Esophagus squamous epithelium (tissue), 5 donors: ENCODE data around the gene RUVBL1. TPM values are rescaled to one million over a fixed set of nuclear protein-coding genes. Genes with fewer than 3 reads are reported as not detected.
A peak's percentile ranks its signal among the peaks of the same experiment; 100 is the strongest.

Source experiments
- DNase-seq: peaks from one replicate; lab custom pipeline; 2025; lab: John Stamatoyannopoulos, UW
- H3K27ac ChIP-seq, 4 donors: fragments of 200-600 bp; sonication (generic); one replicate each; pipeline ENCODE4 v1.5.1; 2016 to 2019; ENCODE audit warnings: mild to moderate bottlenecking in 1 of 4
- H3K27me3 ChIP-seq, 4 donors: fragments of 200-600 bp; sonication (generic); 1 replicate in 3 of 4; 2 replicates in 1 of 4; pipeline versions ENCODE4 v1.5.1 to v1.6.0; 2017 to 2021; ENCODE audit warnings: antibody characterized with exemption in 1 of 4
- H3K36me3 ChIP-seq, 3 donors: fragments of 200-600 bp; sonication (generic); one replicate each; pipeline ENCODE4 v1.5.1; 2016 to 2019
- H3K4me1 ChIP-seq, 3 donors: fragments of 200-600 bp; sonication (generic); one replicate each; pipeline ENCODE4 v1.5.1; 2017 to 2019
- H3K4me3 ChIP-seq, 4 donors: fragments of 200-600 bp; sonication (generic); 1 replicate in 3 of 4; 2 replicates in 1 of 4; pipeline ENCODE4 v1.5.1; 2016 to 2019; ENCODE audit warnings: mild to moderate bottlenecking in 2 of 4, moderate library complexity in 1 of 4
- H3K9me3 ChIP-seq, 3 donors: fragments of 200-600 bp; sonication (generic); one replicate each; pipeline ENCODE4 v1.5.1; 2016 to 2019
- POLR2A ChIP-seq, 4 donors: fragments of 450-650 bp; IDR thresholded peaks; one replicate each; pipeline ENCODE4 v1.6.1; 2017; ENCODE audit warnings: antibody characterized with exemption in 4 of 4, mild to moderate bottlenecking in 4 of 4, moderate library complexity in 3 of 4
- WGBS, 2 donors: methylation state at CpG; one replicate each; pipeline ENCODE4 v1.1.5; 2018; 5-methylcytosine and 5-hydroxymethylcytosine counted together
- intact Hi-C: fragments of 100-400 bp; cut with DNase I; formaldehyde crosslinking; loops from one replicate; pipeline ENCODE4 v1.15.0; 2022
- total RNA-seq, 4 donors: library from RNA; depleted of rRNA; stranded (reverse); fragments of >200 nt; gene quantifications; one replicate each; pipeline ENCODE4 v1.1.0, GENCODE V29; 2016
- TF ChIP-seq, protein P1 (sequence below), 6 experiments: fragments of 450-650 bp in 4 of 6; fragments of 200-600 bp in 2 of 6; sonication (generic) in 2 of 6; IDR thresholded peaks; one replicate each; pipeline ENCODE4 v1.5.1; 2016 to 2019; ENCODE audit warnings: antibody characterized with exemption in 6 of 6, mild to moderate bottlenecking in 4 of 6, moderate library complexity in 4 of 6
- donor health status: DM: yes; HTN: yes; CAD: no.

Gene RUVBL1
- total RNA-seq, 4 donors from 2014 or later: 17.6 to 50.4 (median 34.3) TPM

DNA sequence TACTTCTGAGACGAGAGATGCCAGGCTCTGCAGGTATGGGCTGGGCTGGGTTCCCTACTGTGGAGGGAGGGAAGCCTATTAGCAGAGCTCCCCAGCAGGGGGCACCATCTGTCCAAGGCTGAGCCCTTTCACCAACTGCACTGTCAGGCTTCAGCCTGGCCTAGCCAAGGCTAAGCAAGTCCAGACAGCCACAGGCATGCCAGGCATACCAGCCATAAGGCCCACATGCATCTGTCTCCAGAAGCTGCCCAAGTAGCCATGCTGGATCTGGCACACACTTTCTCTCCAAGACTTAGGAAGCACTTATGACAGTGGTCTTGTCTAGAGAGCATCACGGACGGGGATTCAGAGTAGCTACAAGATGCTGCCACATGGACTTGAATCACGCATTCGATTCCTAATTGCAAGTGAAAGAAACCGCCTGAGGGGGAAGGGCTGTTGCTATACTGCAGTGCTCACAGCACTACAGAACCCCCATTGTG lies 28.3 kb downstream of the RUVBL1 start:
- 51 to 81% methylated on average over 5 to 6 of the region's 6 CpGs for WGBS, 2 donors
- H3K4me1 ChIP-seq: peaks cover 0 to 15% (median 6%) of the 10 kb centered on the region in 3 donors
- H3K4me3 ChIP-seq: no peak overlapping the region
- intact Hi-C loops: loop anchor here (10.0 kb wide), 1 partner anchor 400 kb away; the partner anchor contains the start of gene GATA2
- no peaks in the 10 kb centered on the region for H3K9me3 ChIP-seq
- H3K27ac ChIP-seq: peak overlapping the region in 2 of 4 donors; percentile 21 to 25
- DNase-seq: no peak
- peaks cover 0 to 80% (median 14%) of the 10 kb centered on the region in 3 donors for H3K36me3 ChIP-seq
- no peaks in the 10 kb centered on the region for H3K27me3 ChIP-seq
- TF ChIP-seq, protein P1, sequence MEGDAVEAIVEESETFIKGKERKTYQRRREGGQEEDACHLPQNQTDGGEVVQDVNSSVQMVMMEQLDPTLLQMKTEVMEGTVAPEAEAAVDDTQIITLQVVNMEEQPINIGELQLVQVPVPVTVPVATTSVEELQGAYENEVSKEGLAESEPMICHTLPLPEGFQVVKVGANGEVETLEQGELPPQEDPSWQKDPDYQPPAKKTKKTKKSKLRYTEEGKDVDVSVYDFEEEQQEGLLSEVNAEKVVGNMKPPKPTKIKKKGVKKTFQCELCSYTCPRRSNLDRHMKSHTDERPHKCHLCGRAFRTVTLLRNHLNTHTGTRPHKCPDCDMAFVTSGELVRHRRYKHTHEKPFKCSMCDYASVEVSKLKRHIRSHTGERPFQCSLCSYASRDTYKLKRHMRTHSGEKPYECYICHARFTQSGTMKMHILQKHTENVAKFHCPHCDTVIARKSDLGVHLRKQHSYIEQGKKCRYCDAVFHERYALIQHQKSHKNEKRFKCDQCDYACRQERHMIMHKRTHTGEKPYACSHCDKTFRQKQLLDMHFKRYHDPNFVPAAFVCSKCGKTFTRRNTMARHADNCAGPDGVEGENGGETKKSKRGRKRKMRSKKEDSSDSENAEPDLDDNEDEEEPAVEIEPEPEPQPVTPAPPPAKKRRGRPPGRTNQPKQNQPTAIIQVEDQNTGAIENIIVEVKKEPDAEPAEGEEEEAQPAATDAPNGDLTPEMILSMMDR (IDR thresholded peaks at IDR 0.05): peak; percentile 39 to 95 (median 84)
- TF ChIP-seq POLR2A (IDR thresholded peaks at IDR 0.05): no peak

DNA sequence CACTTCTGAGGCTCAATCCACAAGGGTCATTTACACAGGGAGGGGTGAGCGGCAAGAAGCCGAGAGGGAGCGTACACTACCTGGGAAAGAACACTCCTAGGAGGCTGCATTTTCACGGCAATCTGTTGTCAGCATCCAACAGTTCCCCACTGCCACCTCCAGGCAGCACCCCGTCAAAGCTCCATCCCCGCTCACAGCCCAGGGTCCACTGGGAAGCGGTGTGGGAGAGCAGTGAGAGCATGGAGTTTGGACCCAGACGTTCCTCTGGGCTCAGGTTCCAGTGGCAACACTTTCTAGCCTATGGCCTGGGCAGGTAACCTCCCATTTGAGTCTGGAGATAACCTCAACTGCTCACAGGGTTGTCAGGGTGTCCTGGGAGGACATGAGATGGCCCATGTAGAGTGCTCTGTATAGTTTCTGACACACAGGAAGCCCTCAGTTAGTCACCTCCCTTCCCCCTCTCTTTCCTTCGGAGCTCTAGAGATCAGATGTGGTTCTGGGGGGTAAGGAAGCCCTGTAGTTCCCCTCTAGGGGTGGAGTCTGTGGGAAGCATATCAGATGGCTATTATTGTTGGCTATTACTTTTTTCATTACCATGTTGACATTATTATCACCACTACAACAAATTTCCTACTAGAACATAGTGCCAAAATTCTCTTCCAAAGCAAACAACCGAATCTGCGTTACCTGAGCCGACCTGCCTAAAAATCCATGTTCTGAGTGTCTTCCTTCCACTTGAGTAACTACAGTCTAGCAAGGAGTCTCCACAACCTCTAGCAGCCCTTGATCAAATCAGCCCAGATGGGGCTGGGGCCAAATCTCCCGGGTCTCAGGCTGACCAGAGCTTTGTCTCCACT lies 29.1 kb downstream of the RUVBL1 start:
- intact Hi-C loops: loop anchor here (10.0 kb wide), 1 partner anchor 400 kb away; the partner anchor contains the start of gene GATA2
- no peak for DNase-seq
- Histone ChIP-seq H3K27ac (peak overlapping the region in 3 of 4 donors; percentile 21 to 25 (median 21)), H3K9me3 (no peaks in the 10 kb centered on the region), H3K36me3 (peaks cover 0 to 73% (median 12%) of the 10 kb centered on the region in 3 donors), H3K27me3 (no peaks in the 10 kb centered on the region), H3K4me1 (peaks cover 0 to 15% (median 6%) of the 10 kb centered on the region in 3 donors), H3K4me3 (no peak overlapping the region)
- TF ChIP-seq, protein P1 (IDR thresholded peaks at IDR 0.05): no peak
- TF ChIP-seq POLR2A (IDR thresholded peaks at IDR 0.05): no peak
- WGBS, 2 donors: 56 to 70% methylated on average over 5 to 12 of the region's 13 CpGs

DNA sequence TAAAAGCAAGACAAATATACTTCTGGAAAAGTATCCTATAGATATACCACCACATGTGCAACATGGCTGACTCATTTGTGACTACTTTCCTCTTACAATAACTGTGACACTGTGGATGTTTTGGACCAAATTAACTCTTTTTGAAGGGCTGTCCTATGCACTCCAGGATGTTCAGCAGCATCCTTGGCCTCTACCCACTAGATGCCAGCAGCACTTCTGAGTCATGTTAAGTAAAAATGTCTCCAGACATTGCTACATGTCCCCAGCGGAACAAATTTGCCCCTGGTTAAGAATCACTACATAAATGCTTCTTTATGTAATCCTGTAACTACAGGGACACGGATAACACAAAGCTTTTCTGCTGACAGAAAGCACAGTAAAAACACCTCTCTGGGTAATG lies 32.0 kb downstream of the RUVBL1 start:
- Histone ChIP-seq H3K36me3 (peaks cover 0 to 59% (median 0%) of the 10 kb centered on the region in 3 donors), H3K27ac (no peak overlapping the region), H3K4me3 (no peak overlapping the region), H3K27me3 (no peaks in the 10 kb centered on the region), H3K9me3 (peaks cover 0 to 4% (median 0%) of the 10 kb centered on the region in 3 donors), H3K4me1 (peaks cover 0 to 15% (median 6%) of the 10 kb centered on the region in 3 donors)
- no peak for TF ChIP-seq POLR2A (IDR thresholded peaks at IDR 0.05)
- TF ChIP-seq, protein P1 (IDR thresholded peaks at IDR 0.05): no peak
- intact Hi-C loops: loop anchor here (10.0 kb wide), 1 partner anchor 403 kb away; the partner anchor contains the start of gene GATA2
- DNase-seq: no peak
- WGBS, 2 donors: 83 to 84% methylated on average over 1 to 2 of the region's 2 CpGs

DNA sequence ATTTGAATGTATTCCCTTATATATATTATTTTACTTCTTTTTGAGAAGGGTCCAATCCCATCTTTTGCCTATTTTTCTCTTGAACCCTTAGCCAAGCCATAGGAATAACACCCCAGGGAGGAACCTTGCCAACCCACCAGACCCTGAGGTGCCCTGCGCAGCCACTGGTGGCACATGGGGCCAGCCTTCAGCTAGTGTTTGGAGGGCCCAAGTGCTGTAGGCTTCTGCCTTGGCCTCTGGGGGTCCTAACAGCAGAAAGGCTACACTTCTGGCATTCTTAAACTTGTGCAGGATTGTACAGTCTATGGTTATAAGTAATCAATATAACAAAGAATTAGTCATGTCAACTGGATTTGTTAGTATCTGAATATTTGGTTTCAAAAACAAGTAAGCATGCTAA lies 34.5 kb downstream of the RUVBL1 start:
- H3K4me3 ChIP-seq: no peak overlapping the region
- DNase-seq: no peak
- peaks cover 0 to 68% (median 0%) of the 10 kb centered on the region in 3 donors for H3K36me3 ChIP-seq
- H3K4me1 ChIP-seq: peaks cover 0 to 11% (median 0%) of the 10 kb centered on the region in 3 donors
- intact Hi-C loops: no loop called here
- H3K27me3 ChIP-seq: no peaks in the 10 kb centered on the region
- 100% methylated on average over 1 of the region's 1 CpG for WGBS, 2 donors
- peaks cover 0 to 4% (median 0%) of the 10 kb centered on the region in 3 donors for H3K9me3 ChIP-seq
- TF ChIP-seq, protein P1 (IDR thresholded peaks at IDR 0.05): no peak
- no peak for TF ChIP-seq POLR2A (IDR thresholded peaks at IDR 0.05)
- H3K27ac ChIP-seq: no peak overlapping the region

DNA sequence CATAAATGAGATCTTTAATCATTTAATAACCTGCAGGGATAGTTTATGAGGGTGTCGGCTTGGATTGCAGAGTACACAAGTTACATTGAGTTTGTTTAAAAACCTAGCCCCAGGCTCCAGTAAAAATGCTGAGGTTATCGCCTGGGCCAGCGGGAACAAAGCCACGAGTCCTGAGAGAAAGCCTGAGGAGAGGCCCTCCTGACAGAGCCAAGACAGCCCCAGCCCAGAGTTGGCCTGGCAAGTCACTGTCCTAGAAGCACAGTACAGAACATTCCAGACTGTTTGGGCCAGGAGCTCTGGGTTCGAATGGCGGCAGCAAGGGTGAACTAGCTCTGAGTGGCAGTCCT lies 39.0 kb downstream of the RUVBL1 start:
- Histone ChIP-seq H3K9me3 (peaks cover 0 to 4% (median 0%) of the 10 kb centered on the region in 3 donors), H3K27me3 (no peaks in the 10 kb centered on the region), H3K27ac (peak overlapping the region in 3 of 4 donors; percentile 27 to 52 (median 32)), H3K4me3 (no peak overlapping the region), H3K4me1 (peaks cover 0 to 21% (median 5%) of the 10 kb centered on the region in 3 donors), H3K36me3 (peaks cover 0 to 84% (median 8%) of the 10 kb centered on the region in 3 donors)
- DNase-seq: no peak
- intact Hi-C loops: no loop called here
- 50 to 60% methylated on average over 2 to 6 of the region's 6 CpGs for WGBS, 2 donors
- TF ChIP-seq, protein P1 (IDR thresholded peaks at IDR 0.05): no peak
- no peak for TF ChIP-seq POLR2A (IDR thresholded peaks at IDR 0.05)
